NCI-H2196 treated with DMSO at 0.1 percent for 48 hours (cell line): ENCODE results near the gene TMEM41A.

Source experiments
- DNase-seq: peaks from one replicate; lab custom pipeline; 2025; ENCODE audit not compliant: unreplicated experiment; lab: John Stamatoyannopoulos, UW

TMEM41A gene

GRCh38 chr3:185498503-185499396 lies at the start of gene TMEM41A:
Gene TMEM41A (minus strand): TSS chr3:185499035. CDS start chr3:185498961, 74 bp downstream.
- DNase-seq: peak; percentile 97

GRCh38 chr3:185540695-185541094 lies 41.9 kb upstream of the TMEM41A start:
- DNase-seq: no peak

GRCh38 chr3:185539934-185540333 lies 41.1 kb upstream of the TMEM41A start:
- DNase-seq: no peak

GRCh38 chr3:185537369-185537970 lies 38.6 kb upstream of the TMEM41A start:
- DNase-seq: peak; percentile 64

- DNase-seq: no peak
Observed at GRCh38 chr3:185534511-185534910, 35.7 kb upstream of the TMEM41A start.

GRCh38 chr3:185532901-185533300 lies 34.1 kb upstream of the TMEM41A start:
- DNase-seq: no peak

- DNase-seq: no peak
Observed at GRCh38 chr3:185530856-185531255, 32.0 kb upstream of the TMEM41A start.

- no peak for DNase-seq
Observed at GRCh38 chr3:185528532-185528931, 29.7 kb upstream of the TMEM41A start.

GRCh38 chr3:185527364-185527763 lies 28.5 kb upstream of the TMEM41A start:
- DNase-seq: no peak

GRCh38 chr3:185526349-185526951 lies 27.6 kb upstream of the TMEM41A start:
- DNase-seq: no peak

GRCh38 chr3:185521349-185522138 lies 22.7 kb upstream of the TMEM41A start:
- no peak for DNase-seq

- no peak for DNase-seq
Observed at GRCh38 chr3:185519021-185519420, 20.2 kb upstream of the TMEM41A start.

- no peak for DNase-seq
Observed at GRCh38 chr3:185517387-185518130, 18.7 kb upstream of the TMEM41A start.

- DNase-seq: no peak
Observed at GRCh38 chr3:185511711-185512110, 12.9 kb upstream of the TMEM41A start.

- DNase-seq: no peak
Observed at GRCh38 chr3:185508335-185508991, 9.6 kb upstream of the TMEM41A start.

GRCh38 chr3:185507883-185508282 lies 9.0 kb upstream of the TMEM41A start:
- DNase-seq: no peak

- DNase-seq: no peak
Observed at GRCh38 chr3:185504636-185505035, 5.8 kb upstream of the TMEM41A start.

GRCh38 chr3:185503521-185503920 lies 4.7 kb upstream of the TMEM41A start:
- DNase-seq: no peak

GRCh38 chr3:185502987-185503386 lies 4.2 kb upstream of the TMEM41A start:
- DNase-seq: no peak

- DNase-seq: no peak
Observed at GRCh38 chr3:185490241-185490640, 8.6 kb downstream of the TMEM41A start.
